DND-41 (cell line): ENCODE data around the gene MYPN.

Experiments
- ATAC-seq: fragments of 200-7000 bp; cut with Tn5 transposase; 3 replicates; pipeline ENCODE4 v1.9.1; 2021; ENCODE audit warnings: low read depth; ENCODE audit not compliant: insufficient read depth
- DNase-seq: peaks from one replicate; pipeline ENCODE4 v3.0.0-alpha.2; 2020
- H2AFZ ChIP-seq: 2 replicates; pipeline ENCODE4 v1.6.0; 2012; ENCODE audit warnings: low read depth, low read length
- H3K27ac ChIP-seq: 2 replicates; pipeline ENCODE4 v1.5.1; 2012; ENCODE audit warnings: low read length, inconsistent platforms
- H3K27me3 ChIP-seq: fragments of 200-600 bp; sonication (generic); 2 replicates; pipeline ENCODE4 v1.6.0; 2012; ENCODE audit warnings: low read length, mild to moderate bottlenecking, inconsistent platforms; ENCODE audit not compliant: insufficient read depth, poor library complexity
- H3K36me3 ChIP-seq: 2 replicates; pipeline ENCODE4 v1.5.1; 2012; ENCODE audit warnings: low read length, inconsistent platforms; ENCODE audit not compliant: insufficient read depth
- H3K4me1 ChIP-seq: 2 replicates; pipeline ENCODE4 v1.5.1; 2012; ENCODE audit warnings: mild to moderate bottlenecking, low read length; ENCODE audit not compliant: insufficient read depth
- H3K4me2 ChIP-seq: 2 replicates; pipeline ENCODE4 v1.6.0; 2012; ENCODE audit warnings: mild to moderate bottlenecking, moderate library complexity, low read length, inconsistent platforms; ENCODE audit not compliant: insufficient read depth
- H3K4me3 ChIP-seq, 2 experiments: fragments of 200-600 bp in 1 of 2; shearing (Covaris generic) in 1 of 2; 2 replicates each; pipeline ENCODE4 v1.5.1; 2012 to 2016; ENCODE audit warnings: inconsistent platforms in 2 of 2, low read length in 2 of 2, mild to moderate bottlenecking in 2 of 2, low read depth in 1 of 2, moderate library complexity in 1 of 2
- H3K79me2 ChIP-seq: 2 replicates; pipeline ENCODE4 v1.6.0; 2012; ENCODE audit warnings: low read length, inconsistent platforms; ENCODE audit not compliant: insufficient read depth
- H3K9ac ChIP-seq: 2 replicates; pipeline ENCODE4 v1.6.0; 2012; ENCODE audit warnings: low read depth, mild to moderate bottlenecking, inconsistent platforms, low read length, moderate library complexity
- H3K9me3 ChIP-seq: 2 replicates; pipeline ENCODE4 v1.5.1; 2012; ENCODE audit warnings: low read length, moderate library complexity, mild to moderate bottlenecking, inconsistent platforms; ENCODE audit not compliant: insufficient read depth, severe bottlenecking
- H4K20me1 ChIP-seq: 2 replicates; pipeline ENCODE4 v1.6.0; 2012; ENCODE audit warnings: low read length; ENCODE audit not compliant: insufficient read depth
- EZH2 ChIP-seq: IDR thresholded peaks from 3 replicates; pipeline ENCODE4 v1.6.1; 2012; ENCODE audit warnings: borderline replicate concordance, low read depth, mild to moderate bottlenecking, moderate library complexity, low read length, inconsistent platforms; ENCODE audit not compliant: severe bottlenecking
- TF ChIP-seq, protein P1 (sequence below): IDR thresholded peaks from 2 replicates; pipeline ENCODE4 v1.5.1; 2012; ENCODE audit warnings: borderline replicate concordance, low read length, moderate library complexity, mild to moderate bottlenecking; ENCODE audit not compliant: poor library complexity, severe bottlenecking; ENCODE audit errors: extremely low read depth

MYPN gene

GRCh38 chr10:68109331-68109730 lies at the start of gene MYPN:
TSS of gene MYPN (plus strand) at chr10:68109488. CDS start at chr10:68121439, 11,951 bp downstream.
- ATAC-seq, result no peak
- H3K4me2 ChIP-seq, result no peak within 1 kb of the TSS
- H3K9me3 ChIP-seq, result no peaks in the 10 kb centered on the region
- H3K9ac ChIP-seq, result no peak within 1 kb of the TSS
- H3K27me3 ChIP-seq, result no peaks in the 10 kb centered on the region
- H3K79me2 ChIP-seq, result no peaks in the 10 kb centered on the region
- no peak for DNase-seq
- no peak within 1 kb of the TSS for H3K27ac ChIP-seq
- no peaks in the 10 kb centered on the region for H3K36me3 ChIP-seq
- TF ChIP-seq, protein P1, sequence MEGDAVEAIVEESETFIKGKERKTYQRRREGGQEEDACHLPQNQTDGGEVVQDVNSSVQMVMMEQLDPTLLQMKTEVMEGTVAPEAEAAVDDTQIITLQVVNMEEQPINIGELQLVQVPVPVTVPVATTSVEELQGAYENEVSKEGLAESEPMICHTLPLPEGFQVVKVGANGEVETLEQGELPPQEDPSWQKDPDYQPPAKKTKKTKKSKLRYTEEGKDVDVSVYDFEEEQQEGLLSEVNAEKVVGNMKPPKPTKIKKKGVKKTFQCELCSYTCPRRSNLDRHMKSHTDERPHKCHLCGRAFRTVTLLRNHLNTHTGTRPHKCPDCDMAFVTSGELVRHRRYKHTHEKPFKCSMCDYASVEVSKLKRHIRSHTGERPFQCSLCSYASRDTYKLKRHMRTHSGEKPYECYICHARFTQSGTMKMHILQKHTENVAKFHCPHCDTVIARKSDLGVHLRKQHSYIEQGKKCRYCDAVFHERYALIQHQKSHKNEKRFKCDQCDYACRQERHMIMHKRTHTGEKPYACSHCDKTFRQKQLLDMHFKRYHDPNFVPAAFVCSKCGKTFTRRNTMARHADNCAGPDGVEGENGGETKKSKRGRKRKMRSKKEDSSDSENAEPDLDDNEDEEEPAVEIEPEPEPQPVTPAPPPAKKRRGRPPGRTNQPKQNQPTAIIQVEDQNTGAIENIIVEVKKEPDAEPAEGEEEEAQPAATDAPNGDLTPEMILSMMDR, result no peak
- no peak for TF ChIP-seq EZH2
- no peak within 1 kb of the TSS for H2AFZ ChIP-seq
- no peak within 1 kb of the TSS for H3K4me3 ChIP-seq
- H3K4me1 ChIP-seq, result no peaks in the 10 kb centered on the region
- H4K20me1 ChIP-seq, result no peaks in the 10 kb centered on the region

DNA sequence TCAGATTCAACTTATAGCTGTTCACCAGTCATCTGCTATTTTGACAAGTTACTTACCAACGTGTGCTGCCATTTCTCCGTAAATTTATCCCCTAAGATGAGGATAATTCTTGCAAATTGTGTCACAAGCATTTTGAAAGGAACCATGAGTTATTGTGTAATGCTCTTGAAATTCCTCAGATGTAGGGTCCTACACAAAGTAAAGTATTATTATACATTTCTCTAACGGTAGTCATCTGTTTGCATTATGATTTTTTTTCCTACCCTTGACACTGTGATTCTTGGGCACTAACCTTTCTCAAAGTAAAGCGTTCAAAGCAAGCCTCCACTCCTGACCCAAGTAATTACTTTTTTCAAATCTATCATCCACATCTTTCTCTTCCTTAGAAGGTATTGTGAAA lies 42.3 kb upstream of the MYPN start:
- peaks cover 14% of the 10 kb centered on the region for H3K4me1 ChIP-seq
- DNase-seq, result no peak
- no peak for ATAC-seq
- H3K9me3 ChIP-seq, result no peaks in the 10 kb centered on the region
- no peaks in the 10 kb centered on the region for H3K27me3 ChIP-seq
- peaks cover 38% of the 10 kb centered on the region for H3K79me2 ChIP-seq
- no peak for TF ChIP-seq EZH2
- TF ChIP-seq, protein P1, result no peak
- peaks cover 8% of the 10 kb centered on the region; the same call in 1 of the 2 replicates for H4K20me1 ChIP-seq
- H3K27ac ChIP-seq, result no peak overlapping the region
- no peak overlapping the region for H2AFZ ChIP-seq
- H3K9ac ChIP-seq, result no peak overlapping the region
- no peak overlapping the region for H3K4me2 ChIP-seq
- peaks cover 28% of the 10 kb centered on the region for H3K36me3 ChIP-seq
- no peak overlapping the region for H3K4me3 ChIP-seq

GRCh38 chr10:68067508-68067907 lies 41.8 kb upstream of the MYPN start:
- Histone ChIP-seq H3K9me3 (no peaks in the 10 kb centered on the region), H3K9ac (no peak overlapping the region), H2AFZ (no peak overlapping the region), H3K36me3 (peaks cover 28% of the 10 kb centered on the region), H3K4me2 (no peak overlapping the region), H3K27me3 (no peaks in the 10 kb centered on the region), H4K20me1 (peaks cover 8% of the 10 kb centered on the region; the same call in 1 of the 2 replicates), H3K79me2 (peaks cover 43% of the 10 kb centered on the region), H3K4me1 (peaks cover 19% of the 10 kb centered on the region), H3K4me3 (no peak overlapping the region), H3K27ac (no peak overlapping the region)
- TF ChIP-seq EZH2, result no peak
- TF ChIP-seq, protein P1, result no peak
- no peak for ATAC-seq
- no peak for DNase-seq

DNA sequence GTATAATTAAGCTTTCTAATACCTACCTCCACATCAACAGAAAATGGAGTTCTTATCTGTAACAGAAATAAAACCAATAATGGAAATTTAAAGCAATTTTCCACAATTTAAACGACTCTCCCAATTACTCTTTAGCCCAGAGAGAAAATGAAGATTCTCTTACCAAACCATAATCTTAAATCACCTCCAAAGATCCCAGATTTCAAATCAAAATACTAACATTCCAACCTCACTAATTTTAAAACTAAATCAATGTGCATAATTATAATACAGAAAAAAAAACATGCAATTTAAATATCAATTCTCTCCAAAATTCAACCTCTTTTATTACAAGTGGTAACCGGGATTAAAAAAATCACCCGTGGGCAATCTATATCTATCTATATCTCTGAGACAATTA lies 35.7 kb upstream of the MYPN start:
- Histone ChIP-seq H3K36me3 (peaks cover 30% of the 10 kb centered on the region), H3K27me3 (no peaks in the 10 kb centered on the region), H3K79me2 (peaks cover 61% of the 10 kb centered on the region), H2AFZ (no peak overlapping the region), H4K20me1 (peaks cover 10% of the 10 kb centered on the region; the same call in 1 of the 2 replicates), H3K4me2 (peak overlapping the region; percentile 81), H3K9ac (peak overlapping the region; percentile 95), H3K4me3 (peak overlapping the region; percentile 81 to 95), H3K27ac (peak overlapping the region; percentile 88), H3K9me3 (no peaks in the 10 kb centered on the region), H3K4me1 (peaks cover 40% of the 10 kb centered on the region)
- DNase-seq, result no peak
- no peak for TF ChIP-seq EZH2
- TF ChIP-seq, protein P1, result no peak
- no peak for ATAC-seq
